ENCODE data around the gene RUVBL2. TPM values are rescaled to one million over a fixed set of nuclear protein-coding genes. Genes with fewer than 3 reads are reported as not detected.

RUVBL2 gene
- total RNA-seq, 4 donors from 2014 or later: 69.4 to 96.5 (median 84.2) TPM

DNA sequence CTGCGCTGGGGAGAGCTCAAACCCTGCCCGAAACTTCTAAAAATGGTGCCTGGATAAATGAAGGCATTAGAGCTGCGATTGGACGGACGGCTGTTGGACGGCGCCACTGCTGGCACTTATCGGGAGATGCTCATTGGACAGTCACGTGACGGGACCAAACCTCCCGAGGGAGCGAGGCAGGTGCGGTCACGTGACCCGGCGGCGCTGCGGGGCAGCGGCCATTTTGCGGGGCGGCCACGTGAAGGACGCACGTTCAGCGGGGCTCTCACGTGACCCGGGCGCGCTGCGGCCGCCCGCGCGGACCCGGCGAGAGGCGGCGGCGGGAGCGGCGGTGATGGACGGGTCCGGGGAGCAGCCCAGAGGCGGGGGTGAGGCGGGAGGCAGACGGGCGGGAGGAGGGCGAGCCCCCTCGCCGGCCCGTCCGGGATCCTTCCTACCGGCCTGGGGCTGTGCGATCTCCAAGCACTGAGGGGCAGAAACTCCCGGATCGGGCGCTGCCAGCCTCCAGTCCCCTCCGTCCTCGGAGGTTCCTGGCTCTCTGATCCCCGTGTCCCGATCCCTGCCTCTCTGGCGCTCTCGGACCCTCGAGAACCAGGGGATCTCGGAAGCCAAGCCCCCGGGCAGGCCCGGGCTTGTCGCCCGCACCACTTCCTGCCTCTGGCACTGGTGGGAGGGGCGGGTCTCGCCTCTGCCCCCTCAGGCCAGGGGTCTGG, 38.9 kb upstream of the RUVBL2 start, which contains the start of gene BAX:
BAX (plus strand) TSS at position 281 of the 713 bp plus-strand sequence; CDS start at position 335, 54 bp downstream.
- Histone ChIP-seq H3K9me3 (no peaks in the 10 kb centered on the region), H3K27me3 (no peaks in the 10 kb centered on the region), H3K4me3 (peak within 1 kb of the TSS; percentile 45 to 94), H3K4me1 (peaks cover 0 to 23% (median 8%) of the 10 kb centered on the region in 3 donors), H3K27ac (peak within 1 kb of the TSS; percentile 47 to 92 (median 86)), H3K36me3 (peaks cover 0 to 12% of the 10 kb centered on the region in 2 donors)
- TF ChIP-seq EP300 (IDR thresholded peaks at IDR 0.05) (no peak), POLR2A (IDR thresholded peaks at IDR 0.05) (peak; percentile 72 to 75), CTCF (IDR thresholded peaks at IDR 0.05) (peak in 3 of 4 experiments; percentile 5 to 23 (median 6))
- 0% methylated on average over 1 to 7 of the region's 71 CpGs for WGBS, 2 donors (ENCODE audit: low coverage in 1 of 2)
- ATAC-seq: peak; percentile 93

DNA sequence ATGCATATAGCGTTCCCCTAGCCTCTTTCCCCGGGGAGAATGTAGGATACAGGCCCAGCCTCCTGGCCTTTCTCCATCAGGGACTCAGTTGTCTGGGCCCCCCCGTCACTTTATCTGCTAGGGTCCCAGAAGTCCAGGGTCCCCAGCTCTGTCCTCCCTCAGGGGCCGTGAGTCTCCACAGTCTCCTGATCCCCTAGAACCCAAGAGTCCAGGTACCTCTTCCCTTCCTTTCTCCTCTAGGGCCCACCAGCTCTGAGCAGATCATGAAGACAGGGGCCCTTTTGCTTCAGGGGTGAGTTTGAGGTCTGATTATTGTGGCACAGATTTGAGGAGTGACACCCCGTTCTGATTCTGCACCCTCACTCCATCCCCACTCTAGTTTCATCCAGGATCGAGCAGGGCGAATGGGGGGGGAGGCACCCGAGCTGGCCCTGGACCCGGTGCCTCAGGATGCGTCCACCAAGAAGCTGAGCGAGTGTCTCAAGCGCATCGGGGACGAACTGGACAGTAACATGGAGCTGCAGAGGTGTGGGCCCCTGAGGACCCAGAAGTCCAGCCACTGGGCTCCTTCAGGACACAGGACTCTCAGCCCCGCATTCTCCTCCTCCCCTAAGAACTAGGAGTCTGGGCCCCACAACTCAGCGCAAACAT, 38.3 kb upstream of the RUVBL2 start:
- H3K9me3 ChIP-seq: no peaks in the 10 kb centered on the region
- no peak for ATAC-seq
- WGBS, 2 donors (ENCODE audit: low coverage in 1 of 2): 50 to 72% methylated on average over 3 of the region's 16 CpGs
- peaks cover 0 to 15% of the 10 kb centered on the region in 2 donors for H3K36me3 ChIP-seq
- no peaks in the 10 kb centered on the region for H3K27me3 ChIP-seq
- TF ChIP-seq CTCF (IDR thresholded peaks at IDR 0.05) (no peak), EP300 (IDR thresholded peaks at IDR 0.05) (no peak)
- peaks cover 0 to 23% (median 8%) of the 10 kb centered on the region in 3 donors for H3K4me1 ChIP-seq
- peak overlapping the region in 3 of 4 donors; percentile 85 to 92 (median 88) for H3K27ac ChIP-seq
- peak overlapping the region; percentile 45 to 94 for H3K4me3 ChIP-seq

GRCh38 chr19:48958006-48958405, 35.7 kb upstream of the RUVBL2 start:
- no peak for ATAC-seq
- no peak for TF ChIP-seq POLR2A (IDR thresholded peaks at IDR 0.05)
- TF ChIP-seq EP300 (IDR thresholded peaks at IDR 0.05): no peak
- TF ChIP-seq CTCF (IDR thresholded peaks at IDR 0.05): no peak
- no peak for TF ChIP-seq POLR2AphosphoS5 (IDR thresholded peaks at IDR 0.05)
- peaks cover 0 to 34% (median 8%) of the 10 kb centered on the region in 3 donors for H3K4me1 ChIP-seq
- H3K4me3 ChIP-seq: no peak overlapping the region
- H3K27ac ChIP-seq: no peak overlapping the region
- H3K9me3 ChIP-seq: no peaks in the 10 kb centered on the region
- WGBS, 2 donors (ENCODE audit: low coverage in 1 of 2): 94 to 99% methylated on average over 7 to 8 of the region's 8 CpGs
- peaks cover 0 to 20% of the 10 kb centered on the region in 2 donors for H3K36me3 ChIP-seq
- no peaks in the 10 kb centered on the region for H3K27me3 ChIP-seq

- Histone ChIP-seq H3K4me3 (no peak overlapping the region), H3K9me3 (no peaks in the 10 kb centered on the region), H3K4me1 (peaks cover 0 to 43% (median 23%) of the 10 kb centered on the region in 3 donors), H3K36me3 (peaks cover 0 to 20% of the 10 kb centered on the region in 2 donors), H3K27me3 (no peaks in the 10 kb centered on the region), H3K27ac (no peak overlapping the region)
- TF ChIP-seq POLR2A (IDR thresholded peaks at IDR 0.05) (no peak), POLR2AphosphoS5 (IDR thresholded peaks at IDR 0.05) (no peak), EP300 (IDR thresholded peaks at IDR 0.05) (no peak), CTCF (IDR thresholded peaks at IDR 0.05) (no peak)
- ATAC-seq: no peak
- 74 to 85% methylated on average over 9 to 12 of the region's 16 CpGs for WGBS, 2 donors (ENCODE audit: low coverage in 1 of 2)
These were observed 34.1 kb upstream of the RUVBL2 start for GRCh38 chr19:48959341-48960239.

All from gastroesophageal sphincter (tissue), 4 donors.